GM18505 (cell line): ENCODE measurements around the gene NOM1.
"Not testable (repeated sequence)": the region's sequence is repeated elsewhere in the genome, so short reads cannot be mapped to it uniquely, and the experiment has no call there.

Experiments used
- ATAC-seq: cut with Tn5 transposase; IDR thresholded peaks from one replicate; pipeline ENCODE4 v1.9.1; 2021; ENCODE audit not compliant: unreplicated experiment
- POLR2A ChIP-seq: IDR thresholded peaks from 4 replicates; pipeline ENCODE4 v1.6.1; 2011; ENCODE audit warnings: borderline replicate concordance; ENCODE audit not compliant: insufficient read depth, insufficient read length; ENCODE audit errors: extremely low read depth

Gene NOM1

DNA sequence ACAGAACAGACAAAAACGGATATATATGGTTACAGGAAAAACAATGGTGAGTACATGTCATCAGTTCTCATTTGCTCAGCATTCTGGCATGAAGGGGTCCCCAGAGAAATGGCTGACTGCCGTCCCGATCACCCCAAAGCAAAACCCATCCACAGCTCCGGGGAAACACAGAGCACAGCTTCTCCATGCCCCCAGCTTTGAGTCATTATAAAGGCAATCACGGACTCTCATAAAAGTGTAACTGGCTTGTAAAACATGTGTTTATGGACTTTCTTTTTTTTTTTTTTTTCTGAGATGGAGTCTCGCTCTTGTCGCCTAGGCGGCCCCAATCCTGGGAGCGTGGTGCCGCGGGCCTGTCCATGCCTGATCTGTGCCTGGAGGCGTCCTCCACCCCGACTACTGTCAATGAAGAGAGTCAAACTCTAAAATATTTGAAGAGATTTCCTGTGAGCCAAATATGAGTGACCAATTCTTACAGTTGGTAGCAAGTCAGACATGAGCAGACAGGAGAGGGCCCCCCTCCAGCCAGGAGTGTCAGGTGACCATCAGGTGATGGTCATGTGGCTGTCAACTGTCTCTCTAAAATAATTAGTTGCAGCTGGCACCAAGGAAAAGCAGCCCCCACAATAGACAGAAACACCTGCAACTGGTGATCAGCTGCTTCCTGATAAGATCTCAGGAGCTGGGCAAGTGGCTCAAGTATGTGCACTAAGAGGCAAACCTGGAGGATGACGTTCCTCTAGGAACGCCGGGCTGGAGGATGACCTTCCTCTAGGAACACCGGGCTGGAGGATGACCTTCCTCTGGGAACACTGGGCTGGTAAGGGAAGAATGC lies 21.7 kb upstream of the NOM1 start:
- TF ChIP-seq POLR2A = no peak
- ATAC-seq = no peak

DNA sequence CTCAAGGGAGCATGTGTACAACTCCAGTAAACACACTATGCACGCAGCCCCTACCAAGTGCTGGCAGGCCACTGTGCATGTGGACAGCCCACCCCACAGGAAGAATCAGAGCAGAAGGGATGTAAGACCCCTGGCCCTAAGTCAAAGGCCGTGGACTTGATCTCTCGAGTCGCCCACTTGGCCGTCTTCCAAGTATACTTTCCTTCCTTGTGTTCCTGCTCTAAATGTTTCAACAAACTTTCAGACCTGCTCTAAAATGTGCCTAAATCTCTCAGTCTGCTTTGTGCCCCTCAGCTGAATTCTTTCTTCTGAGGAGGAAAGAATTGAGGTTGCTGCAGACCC lies 21.1 kb upstream of the NOM1 start:
- no peak for TF ChIP-seq POLR2A
- ATAC-seq = no peak

DNA sequence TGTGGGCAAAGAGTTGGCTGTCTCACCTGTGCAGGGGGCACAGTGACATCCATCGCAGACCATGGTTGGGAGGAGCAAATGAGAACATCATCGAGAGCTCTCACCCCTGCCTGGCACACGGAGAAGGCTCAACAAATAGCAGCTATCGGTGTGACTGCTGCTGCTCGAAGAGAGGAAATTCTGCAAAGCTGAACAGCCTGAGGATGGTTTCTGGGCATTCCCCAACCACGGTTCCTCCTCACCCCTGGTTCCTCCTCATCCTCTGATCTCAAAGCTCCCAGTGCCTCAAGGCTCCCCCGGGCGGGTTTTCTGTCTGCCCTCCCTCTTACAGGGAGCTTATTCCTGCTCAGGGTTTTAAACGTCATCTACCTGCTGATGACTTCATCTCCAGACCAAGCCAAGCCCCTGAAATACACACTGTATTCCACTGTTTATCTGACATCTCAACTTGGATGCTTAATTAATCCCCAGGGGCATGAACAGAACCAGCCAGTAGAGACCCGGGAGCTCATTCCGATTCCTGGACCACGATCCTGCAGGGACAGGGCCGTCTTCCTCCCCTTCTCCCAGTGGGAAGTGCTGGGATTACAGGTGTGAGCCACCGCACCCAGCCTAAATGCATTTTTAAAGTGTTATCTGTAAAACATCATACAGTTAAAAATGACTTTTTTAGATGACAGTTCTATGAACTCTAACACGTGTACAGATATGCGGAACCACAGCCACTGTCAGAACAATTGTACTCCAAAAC lies 19.5 kb upstream of the NOM1 start:
- no peak for TF ChIP-seq POLR2A
- ATAC-seq = no peak

GRCh38 chr7:156932006-156932405 lies 17.5 kb upstream of the NOM1 start:
- no peak for ATAC-seq
- TF ChIP-seq POLR2A = no peak

GRCh38 chr7:156935250-156935649 lies 14.3 kb upstream of the NOM1 start:
- no peak for TF ChIP-seq POLR2A
- no peak for ATAC-seq

- not testable (repeated sequence) for ATAC-seq
Measured at GRCh38 chr7:156936766-156937165, 12.7 kb upstream of the NOM1 start.

DNA sequence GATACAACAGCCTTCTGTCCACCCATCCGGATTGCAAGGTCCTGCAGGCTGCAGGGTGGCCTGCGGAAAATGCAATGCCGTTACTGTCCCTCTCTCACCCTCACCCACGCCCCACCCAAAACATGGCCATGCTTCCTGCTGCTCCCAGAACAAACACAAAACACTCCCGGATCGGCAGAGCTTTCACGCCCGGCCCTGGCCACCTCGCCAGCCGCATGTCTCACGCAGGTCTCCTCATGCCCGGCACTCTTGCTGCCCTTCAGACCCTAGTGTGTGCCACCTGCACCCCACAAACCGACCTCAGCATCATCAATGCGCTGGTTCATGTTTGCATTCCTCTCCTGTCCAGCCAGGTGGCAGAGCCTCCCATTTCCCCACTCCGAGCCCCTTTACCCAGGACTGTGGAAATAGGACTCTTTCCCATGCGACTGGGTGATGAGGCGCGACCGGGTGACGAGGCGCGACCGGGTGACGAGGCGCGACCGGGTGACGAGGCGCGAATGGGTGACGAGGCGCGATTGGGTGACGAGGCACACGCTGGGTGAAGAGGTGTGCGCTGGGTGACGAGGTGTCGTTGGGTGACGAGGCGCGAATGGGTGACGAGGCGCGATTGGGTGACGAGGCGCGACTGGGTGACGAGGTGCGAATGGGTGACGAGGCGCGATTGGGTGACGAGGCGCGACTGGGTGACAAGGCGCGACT lies 8.9 kb upstream of the NOM1 start:
- no peak for TF ChIP-seq POLR2A
- ATAC-seq = no peak

DNA sequence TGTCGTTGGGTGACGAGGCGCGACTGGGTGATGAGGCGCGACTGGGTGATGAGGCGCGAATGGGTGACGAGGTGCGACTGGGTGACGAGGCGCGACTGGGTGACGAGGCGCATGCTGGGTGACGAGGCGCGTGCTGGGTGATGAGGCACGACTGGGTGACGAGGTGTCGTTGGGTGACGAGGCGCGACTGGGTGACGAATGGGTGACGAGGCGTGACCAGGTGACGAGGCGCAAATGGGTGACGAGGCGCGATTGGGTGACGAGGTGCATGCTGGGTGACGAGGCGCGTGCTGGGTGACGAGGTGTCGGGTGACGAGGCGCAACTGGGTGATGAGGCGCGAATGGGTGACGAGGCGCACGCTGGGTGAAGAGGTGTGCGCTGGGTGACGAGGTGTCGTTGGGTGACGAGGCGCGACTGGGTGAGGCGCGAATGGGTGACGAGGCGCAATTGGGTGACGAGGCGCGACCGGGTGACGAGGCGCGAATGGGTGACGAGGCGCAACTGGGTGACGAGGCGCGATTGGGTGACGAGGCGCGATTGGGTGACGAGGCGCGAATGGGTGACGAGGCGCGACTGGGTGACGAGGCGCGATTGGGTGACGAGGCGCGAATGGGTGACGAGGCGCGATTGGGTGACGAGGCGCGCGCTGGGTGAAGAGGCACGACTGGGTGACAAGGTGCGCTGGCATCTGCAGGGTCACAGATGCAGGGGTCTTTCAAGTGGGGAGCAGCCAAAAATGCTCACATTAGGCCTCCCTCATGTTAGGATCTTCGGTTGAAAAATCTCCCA lies 7.9 kb upstream of the NOM1 start:
- no peak for TF ChIP-seq POLR2A

GRCh38 chr7:156942708-156943090 lies 6.8 kb upstream of the NOM1 start:
- ATAC-seq = no peak
- TF ChIP-seq POLR2A = no peak

More for the DNA sequence above, 7.9 kb upstream of the NOM1 start:
- no peak for ATAC-seq

- no peak for ATAC-seq
- no peak for TF ChIP-seq POLR2A
Measured at GRCh38 chr7:156943091-156944041, 6.1 kb upstream of the NOM1 start.

GRCh38 chr7:156944876-156945275 lies 4.6 kb upstream of the NOM1 start:
- ATAC-seq = no peak
- no peak for TF ChIP-seq POLR2A
